SU-DHL-6 (cell line): Measurements from ENCODE around the gene B4GALT5.

Source experiments
- CTCF ChIP-seq: fragments of 200-600 bp; sonication (generic); IDR thresholded peaks from one replicate; pipeline ENCODE4 v1.5.1; 2017; ENCODE audit warnings: antibody characterized with exemption, mild to moderate bottlenecking, low read length, moderate library complexity; ENCODE audit not compliant: insufficient read depth, poor library complexity, severe bottlenecking
- EZH2phosphoT487 ChIP-seq: fragments of 200-600 bp; sonication (generic), shearing (Covaris generic); conservative IDR thresholded peaks from 2 replicates; pipeline ENCODE4 v1.6.1; 2018; ENCODE audit warnings: mild to moderate bottlenecking, antibody characterized with exemption, low read length, moderate library complexity, mixed read lengths

DNA sequence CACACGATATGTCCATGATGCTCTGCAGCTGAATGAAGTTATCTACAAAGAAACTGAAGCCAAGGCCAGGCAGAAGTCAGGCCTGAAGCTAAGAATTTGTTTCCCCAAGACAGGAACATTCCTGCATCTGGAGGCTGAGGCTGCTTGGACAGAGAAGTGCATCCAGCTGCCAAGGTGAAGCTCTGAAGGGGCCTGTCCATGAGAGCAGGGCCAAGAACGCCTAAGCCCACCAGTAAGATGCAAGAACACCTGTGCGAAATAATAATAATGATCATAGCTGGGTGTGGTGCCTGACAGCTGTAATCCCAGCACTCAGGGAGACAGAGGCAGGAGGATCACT is 37.7 kb upstream of the B4GALT5 start:
- TF ChIP-seq CTCF (no peak), EZH2phosphoT487 (no peak)
